OCI-LY3 (cell line): ENCODE data around the gene BUD13.

Source experiments
- CTCF ChIP-seq: fragments of 200-600, 300-600 bp; sonication (generic); IDR thresholded peaks from 2 replicates; pipeline ENCODE4 v1.5.1; 2014; ENCODE audit warnings: antibody characterized with exemption, low read length, low read depth
- EZH2phosphoT487 ChIP-seq: fragments of 200-600 bp; shearing (Covaris generic); IDR thresholded peaks from 2 replicates; pipeline ENCODE4 v1.6.1; 2018; ENCODE audit warnings: antibody characterized with exemption, mixed run types, low read depth

GRCh38 chr11:116710762-116711161 is 62.0 kb downstream of the BUD13 start:
- TF ChIP-seq CTCF (no peak), EZH2phosphoT487 (no peak)
